ENCODE measurements around the gene CEACAM19. TPM values are rescaled to one million over a fixed set of nuclear protein-coding genes. Genes with fewer than 3 reads are reported as not detected.

Gene CEACAM19
- total and polyA plus RNA-seq, 9 donors: 2.2 to 10.0 (median 5.4) TPM

GRCh38 chr19:44723299-44723951, 52.1 kb downstream of the CEACAM19 start:
- Histone ChIP-seq H3K4me3 (no peak overlapping the region), H3K36me3 (no peaks in the 10 kb centered on the region), H3K9me3 (no peaks in the 10 kb centered on the region), H3K4me1 (ENCODE audit: insufficient read depth) (peaks cover 14% of the 10 kb centered on the region), H3K27me3 (no peaks in the 10 kb centered on the region), H3K27ac (no peak overlapping the region)
- 45 to 55% (median 51%) methylated on average over 10 of the region's 10 CpGs for WGBS, 3 donors
- no peak for TF ChIP-seq CTCF (IDR thresholded peaks at IDR 0.05)
- TF ChIP-seq EP300 (IDR thresholded peaks at IDR 0.05): no peak
- no peak for TF ChIP-seq POLR2A (IDR thresholded peaks at IDR 0.05)
- intact Hi-C loops (cut with DNase I): loop anchor here in 3 of 4 donors (2.0 to 10.0 kb wide), 4 partner anchors 45 to 1761 kb away; no protein-coding TSS in a partner anchor
- no peak for DNase-seq

DNA sequence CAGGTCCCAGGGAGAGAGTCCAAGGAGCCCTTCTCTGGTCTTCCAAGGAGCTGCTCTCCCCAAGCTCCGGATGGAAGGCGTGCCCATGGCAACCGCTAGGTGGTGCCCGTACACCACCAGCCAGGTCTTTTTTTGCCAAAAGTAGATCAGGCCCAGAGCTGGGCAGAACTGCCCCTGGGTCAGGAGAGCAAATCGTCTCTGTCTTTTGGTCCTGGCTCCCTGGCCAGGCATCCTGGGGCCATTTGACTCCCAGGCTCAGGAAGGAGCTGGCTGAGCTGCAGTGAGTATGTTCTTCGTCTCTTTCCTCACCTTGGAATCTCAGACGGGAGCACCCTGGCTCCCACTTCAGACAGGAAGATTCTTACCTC, 52.7 kb downstream of the CEACAM19 start:
- no peak overlapping the region for H3K27ac ChIP-seq
- no peak overlapping the region for H3K4me3 ChIP-seq

GRCh38 chr19:44725251-44725650, 54.0 kb downstream of the CEACAM19 start:
- peaks cover 8% of the 10 kb centered on the region for H3K4me1 ChIP-seq (ENCODE audit: insufficient read depth)
- no peaks in the 10 kb centered on the region for H3K9me3 ChIP-seq
- 9 to 17% (median 14%) methylated on average over 15 to 18 of the region's 18 CpGs for WGBS, 3 donors
- H3K27me3 ChIP-seq: no peaks in the 10 kb centered on the region
- DNase-seq: no peak
- no peaks in the 10 kb centered on the region for H3K36me3 ChIP-seq
- no peak overlapping the region for H3K4me3 ChIP-seq
- TF ChIP-seq POLR2A (IDR thresholded peaks at IDR 0.05) (no peak), CTCF (IDR thresholded peaks at IDR 0.05) (no peak), EP300 (IDR thresholded peaks at IDR 0.05) (no peak)
- no peak overlapping the region for H3K27ac ChIP-seq
- intact Hi-C loops (cut with DNase I): loop anchor here in 1 of 4 donors (10.0 kb wide), 1 partner anchor 1760 kb away; no protein-coding TSS in a partner anchor

More for the DNA sequence above, 52.7 kb downstream of the CEACAM19 start:
- Histone ChIP-seq H3K27me3 (no peaks in the 10 kb centered on the region), H3K4me1 (ENCODE audit: insufficient read depth) (peaks cover 12% of the 10 kb centered on the region), H3K36me3 (no peaks in the 10 kb centered on the region), H3K9me3 (no peaks in the 10 kb centered on the region)
- TF ChIP-seq POLR2A (IDR thresholded peaks at IDR 0.05) (no peak), CTCF (IDR thresholded peaks at IDR 0.05) (peak; percentile 87 to 95 (median 95))
- peak; percentile 71 to 88 (median 84) for DNase-seq
- 19 to 49% (median 19%) methylated on average over 3 to 7 of the region's 7 CpGs for WGBS, 3 donors
- intact Hi-C loops (cut with DNase I): loop anchor here (1.0 to 10.0 kb wide), 5 partner anchors 45 to 1761 kb away; no protein-coding TSS in a partner anchor

DNA sequence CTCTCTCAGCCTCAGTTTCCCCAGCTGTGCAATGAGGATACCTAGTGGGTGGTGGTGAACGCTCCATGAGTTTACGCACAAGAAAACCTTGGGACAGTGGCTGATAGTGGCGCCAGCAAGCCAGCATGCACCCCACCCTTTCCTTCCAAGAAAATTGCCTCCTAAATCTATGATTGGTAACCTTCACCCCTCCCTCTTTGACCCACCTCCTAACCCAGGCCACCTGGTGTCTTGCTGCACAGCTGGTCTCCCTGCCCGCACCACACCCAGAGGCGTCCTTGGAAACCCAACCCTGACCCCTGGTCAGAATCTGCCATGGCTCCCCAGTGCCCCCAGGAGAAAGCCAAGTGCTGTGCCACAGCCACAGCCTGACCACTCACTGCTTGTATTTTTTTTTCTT, 54.4 kb downstream of the CEACAM19 start:
- no peaks in the 10 kb centered on the region for H3K27me3 ChIP-seq
- H3K4me3 ChIP-seq: no peak overlapping the region
- WGBS, 3 donors: 70 to 84% (median 75%) methylated on average over 5 of the region's 5 CpGs
- H3K4me1 ChIP-seq (ENCODE audit: insufficient read depth): peaks cover 7% of the 10 kb centered on the region
- intact Hi-C loops (cut with DNase I): loop anchor here in 1 of 4 donors (10.0 kb wide), 1 partner anchor 1759 kb away; no protein-coding TSS in a partner anchor
- no peaks in the 10 kb centered on the region for H3K36me3 ChIP-seq
- H3K9me3 ChIP-seq: no peaks in the 10 kb centered on the region
- H3K27ac ChIP-seq: no peak overlapping the region
- no peak for DNase-seq
- TF ChIP-seq EP300 (IDR thresholded peaks at IDR 0.05) (no peak), POLR2A (IDR thresholded peaks at IDR 0.05) (no peak), CTCF (IDR thresholded peaks at IDR 0.05) (no peak)

All from ovary (tissue), 9 donors.